IMR-90 (cell line): Measurements from ENCODE around the gene FAM234A. TPM values are rescaled to one million over a fixed set of nuclear protein-coding genes. Genes with fewer than 3 reads are reported as not detected.

Experiments
- ATAC-seq: fragments of 200-7000 bp; cut with Tn5 transposase; 2 replicates; pipeline ENCODE4 v1.9.1; 2020; ENCODE audit warnings: low read depth, mild to moderate bottlenecking, moderate library complexity
- BruUV-seq: library from RNA; stranded (reverse); fragments of 400-500 nt; replicated peaks from 2 replicates; lab custom pipeline; 2021; lab: Mats Ljungman, UMichigan
- CTCF ChIA-PET: fragments of 300-600 bp; formaldehyde crosslinking; extraction: SDS; loops from one replicate; lab custom pipeline; 2021; ENCODE audit warnings: antibody characterized with exemption; lab: Yijun Ruan, JAX
- POLR2A ChIA-PET: fragments of 300-600 bp; sonication (Branson Sonifier 250); formaldehyde crosslinking; loops from one replicate; lab custom pipeline; 2022; ENCODE audit warnings: antibody characterized with exemption; ENCODE audit not compliant: unreplicated experiment; lab: Charles Lee
- DNase-seq: peaks from one replicate; pipeline ENCODE4 v3.0.0; 2013
- H2AFZ ChIP-seq: replicated peaks from 2 replicates; pipeline ENCODE3; 2013; ENCODE audit warnings: low read length, mild to moderate bottlenecking; ENCODE audit not compliant: poor library complexity
- H2AK5ac ChIP-seq: 2 replicates; pipeline ENCODE4 v1.6.1; 2013; ENCODE audit warnings: low read depth, low read length, inconsistent platforms
- H2AK9ac ChIP-seq: replicated peaks from 2 replicates; pipeline ENCODE3; 2013; ENCODE audit warnings: mild to moderate bottlenecking, low read depth, low read length, moderate library complexity; ENCODE audit not compliant: poor library complexity
- H2BK120ac ChIP-seq: 2 replicates; pipeline ENCODE4 v1.6.1; 2013; ENCODE audit warnings: low read depth, low read length, inconsistent platforms
- H2BK15ac ChIP-seq: 3 replicates; pipeline ENCODE4 v1.6.1; 2013; ENCODE audit warnings: low read depth, low read length, inconsistent platforms
- H2BK20ac ChIP-seq: 2 replicates; pipeline ENCODE4 v1.6.1; 2013; ENCODE audit warnings: low read depth, mild to moderate bottlenecking, inconsistent platforms, low read length, moderate library complexity
- H2BK5ac ChIP-seq: 2 replicates; pipeline ENCODE4 v1.6.1; 2013; ENCODE audit warnings: mild to moderate bottlenecking, low read depth, low read length, inconsistent platforms; ENCODE audit not compliant: poor library complexity, severe bottlenecking
- H3K14ac ChIP-seq: replicated peaks from 2 replicates; pipeline ENCODE4 v1.6.1; 2013; ENCODE audit warnings: low read depth, low read length, inconsistent platforms
- H3K18ac ChIP-seq: 2 replicates; pipeline ENCODE4 v1.6.1; 2013; ENCODE audit warnings: low read depth, low read length, control low read depth
- H3K23ac ChIP-seq: 2 replicates; pipeline ENCODE4 v1.6.1; 2013; ENCODE audit warnings: low read depth, low read length, inconsistent platforms
- H3K27ac ChIP-seq: 2 replicates; pipeline ENCODE4 v1.5.1; 2013; ENCODE audit warnings: mild to moderate bottlenecking, control low read depth, low read length; ENCODE audit not compliant: insufficient read depth
- H3K27me3 ChIP-seq: 2 replicates; pipeline ENCODE4 v1.6.1; 2013; ENCODE audit warnings: low read length; ENCODE audit not compliant: control insufficient read depth, insufficient read depth
- H3K36me3 ChIP-seq: 2 replicates; pipeline ENCODE4 v1.6.1; 2013; ENCODE audit warnings: low read length, mixed read lengths; ENCODE audit not compliant: control insufficient read depth, insufficient read depth
- H3K4ac ChIP-seq: 2 replicates; pipeline ENCODE4 v1.6.1; 2013; ENCODE audit warnings: low read depth, low read length, inconsistent platforms
- H3K4me1 ChIP-seq: 2 replicates; pipeline ENCODE4 v1.6.1; 2013; ENCODE audit warnings: low read length, mixed read lengths; ENCODE audit not compliant: control insufficient read depth, insufficient read depth
- H3K4me2 ChIP-seq: 2 replicates; pipeline ENCODE4 v1.6.1; 2013; ENCODE audit warnings: low read depth, mild to moderate bottlenecking, control low read depth, low read length, moderate library complexity
- H3K4me3 ChIP-seq: 2 replicates; pipeline ENCODE4 v1.5.1; 2013; ENCODE audit warnings: low read depth, mild to moderate bottlenecking, control low read depth, low read length, moderate library complexity; ENCODE audit not compliant: insufficient read depth
- H3K56ac ChIP-seq: 2 replicates; pipeline ENCODE4 v1.6.1; 2013; ENCODE audit warnings: low read length, inconsistent platforms; ENCODE audit not compliant: insufficient read depth; ENCODE audit errors: extremely low read depth
- H3K79me1 ChIP-seq, 2 experiments: 2 replicates each; pipeline ENCODE4 v1.6.1; 2013; ENCODE audit warnings: low read length in 2 of 2, inconsistent platforms in 1 of 2, low read depth in 1 of 2
- H3K9ac ChIP-seq: 2 replicates; pipeline ENCODE4 v1.6.1; 2013; ENCODE audit warnings: low read depth, low read length, control low read depth
- H3K9me1 ChIP-seq: 2 replicates; pipeline ENCODE4 v1.6.1; 2013; ENCODE audit warnings: low read length, inconsistent platforms; ENCODE audit not compliant: insufficient read depth
- H3K9me3 ChIP-seq: 2 replicates; pipeline ENCODE4 v1.6.1; 2013; ENCODE audit warnings: low read length; ENCODE audit not compliant: control insufficient read depth, insufficient read depth
- H4K20me1 ChIP-seq: 2 replicates; pipeline ENCODE4 v1.6.1; 2013; ENCODE audit warnings: low read length, inconsistent platforms; ENCODE audit not compliant: insufficient read depth
- H4K5ac ChIP-seq: 2 replicates; pipeline ENCODE4 v1.6.1; 2013; ENCODE audit warnings: mild to moderate bottlenecking, low read depth, low read length, control low read depth
- H4K8ac ChIP-seq, 2 experiments: 2 replicates each; pipeline ENCODE4 v1.6.1; 2013; ENCODE audit warnings: low read depth in 2 of 2, low read length in 2 of 2, control low read depth in 1 of 2, inconsistent platforms in 1 of 2
- H4K91ac ChIP-seq: 2 replicates; pipeline ENCODE4 v1.6.1; 2013; ENCODE audit warnings: low read depth, low read length, inconsistent platforms; ENCODE audit not compliant: insufficient read depth
- BHLHE40 ChIP-seq: fragments of 150-350 bp; IDR thresholded peaks from 2 replicates; pipeline ENCODE4 v1.6.1; 2016; ENCODE audit warnings: mild to moderate bottlenecking, low read depth, low read length
- CEBPB ChIP-seq: IDR thresholded peaks from 2 replicates; pipeline ENCODE4 v1.6.1; 2012; ENCODE audit warnings: low read depth, low read length, improper control_type of control experiment
- CHD1 ChIP-seq: IDR thresholded peaks from 2 replicates; pipeline ENCODE4 v1.6.1; 2012; ENCODE audit warnings: low read depth, low read length, improper control_type of control experiment
- ELK1 ChIP-seq: fragments of 150-350 bp; IDR thresholded peaks from 2 replicates; pipeline ENCODE4 v1.6.1; 2016; ENCODE audit warnings: low read depth, mild to moderate bottlenecking, low read length, moderate library complexity, borderline replicate concordance
- FOS ChIP-seq: fragments of 150-350 bp; IDR thresholded peaks from 2 replicates; pipeline ENCODE4 v1.6.1; 2016; ENCODE audit warnings: low read depth, low read length
- MAFK ChIP-seq: IDR thresholded peaks from 2 replicates; pipeline ENCODE4 v1.6.1; 2012; ENCODE audit warnings: low read depth, low read length, improper control_type of control experiment
- MXI1 ChIP-seq: IDR thresholded peaks from 2 replicates; pipeline ENCODE4 v1.6.1; 2012; ENCODE audit warnings: low read depth, mild to moderate bottlenecking, low read length, moderate library complexity, borderline replicate concordance
- POLR2A ChIP-seq: IDR thresholded peaks from 2 replicates; pipeline ENCODE4 v1.6.1; 2012; ENCODE audit warnings: mild to moderate bottlenecking, low read depth, low read length
- RCOR1 ChIP-seq: IDR thresholded peaks from 2 replicates; pipeline ENCODE4 v1.6.1; 2012; ENCODE audit warnings: mild to moderate bottlenecking, low read length, improper control_type of control experiment; ENCODE audit not compliant: insufficient replicate concordance
- WGBS, 2 experiments: methylation state at CpG; one replicate each; pipeline versions ENCODE4 v1.1.5 to v1.1.7; 2013; ENCODE audit warnings: missing lambda C conversion rate in 2 of 2; ENCODE audit not compliant: insufficient read length in 1 of 2; ENCODE audit errors: extremely low coverage in 2 of 2; 5-methylcytosine and 5-hydroxymethylcytosine counted together
- dilution Hi-C: fragments of 300-500 bp; cut with HindIII; formaldehyde crosslinking; loops from one replicate; pipeline ENCODE4 v1.14.3; 2018; ENCODE audit warnings: low sequenced_read_pairs; ENCODE audit not compliant: unreplicated experiment
- in situ Hi-C: fragments of 300-500 bp; cut with MboI; formaldehyde crosslinking; loops from 3 replicates; pipeline ENCODE4 v1.14.3; 2019; ENCODE audit warnings: low sequenced_read_pairs, inconsistent platforms, mixed read lengths
- intact Hi-C: fragments of 100-400 bp; cut with micrococcal nuclease; formaldehyde crosslinking; loops from 2 replicates; pipeline ENCODE4 v1.10.0; 2022
- polyA plus RNA-seq, 3 experiments: library from polyadenylated mRNA; depleted of rRNA; stranded (reverse); fragments of >200 nt; gene quantifications; 2 replicates each; pipeline ENCODE4 v1.2.3, GENCODE V29; 2012; ENCODE audit warnings: low replicate concordance in 1 of 3
- total RNA-seq: library from RNA; depleted of rRNA; stranded (reverse); fragments of >200 nt; gene quantifications from 2 replicates; pipeline ENCODE4 v1.2.3, GENCODE V29; 2012
- TF ChIP-seq, protein P1 (sequence below): fragments of 150-350 bp; IDR thresholded peaks from 2 replicates; pipeline ENCODE4 v1.6.1; 2017; ENCODE audit warnings: mild to moderate bottlenecking, antibody characterized with exemption, low read length, low read depth

The FAM234A gene
- total and polyA plus RNA-seq, 2 of the 4 experiments (the other 2 are of a cell fraction), result 30.3 to 64.2 TPM

- Histone ChIP-seq H3K14ac (no peak overlapping the region), H2BK20ac (no peak overlapping the region), H3K4me1 (no peaks in the 10 kb centered on the region), H3K27me3 (no peaks in the 10 kb centered on the region), H3K4me2 (no peak overlapping the region), H3K18ac (no peak overlapping the region), H3K9ac (no peak overlapping the region), H4K8ac (no peak overlapping the region), H3K36me3 (peaks cover 28% of the 10 kb centered on the region), H2BK5ac (no peak overlapping the region), H2BK120ac (no peak overlapping the region), H4K20me1 (peaks cover 4% of the 10 kb centered on the region; the same call in 1 of the 2 replicates), H3K9me3 (no peaks in the 10 kb centered on the region), H2AFZ (no peak overlapping the region), H3K79me1 (peaks cover 0 to 20% of the 10 kb centered on the region in 2 experiments; a peak in 2 of 4 replicates), H3K4ac (no peak overlapping the region), H3K56ac (no peak overlapping the region), H4K5ac (no peak overlapping the region), H3K4me3 (no peak overlapping the region), H4K91ac (no peak overlapping the region), H3K27ac (no peak overlapping the region), H2AK9ac (no peak overlapping the region), H2BK15ac (no peak overlapping the region), H3K9me1 (no peaks in the 10 kb centered on the region), H3K23ac (no peak overlapping the region), H2AK5ac (no peak overlapping the region)
- CTCF ChIA-PET, result no interaction called here
- DNase-seq, result no peak
- dilution Hi-C loops, result no loop called here
- ATAC-seq, result no peak; the same call in 1 of the 2 replicates
- intact Hi-C loops, result no loop called here
- BruUV-seq, result no TSS peak
- TF ChIP-seq POLR2A (no peak), CHD1 (no peak), RCOR1 (no peak), MXI1 (no peak), ELK1 (no peak), MAFK (no peak), CEBPB (no peak), BHLHE40 (no peak), FOS (no peak)
- TF ChIP-seq, protein P1, sequence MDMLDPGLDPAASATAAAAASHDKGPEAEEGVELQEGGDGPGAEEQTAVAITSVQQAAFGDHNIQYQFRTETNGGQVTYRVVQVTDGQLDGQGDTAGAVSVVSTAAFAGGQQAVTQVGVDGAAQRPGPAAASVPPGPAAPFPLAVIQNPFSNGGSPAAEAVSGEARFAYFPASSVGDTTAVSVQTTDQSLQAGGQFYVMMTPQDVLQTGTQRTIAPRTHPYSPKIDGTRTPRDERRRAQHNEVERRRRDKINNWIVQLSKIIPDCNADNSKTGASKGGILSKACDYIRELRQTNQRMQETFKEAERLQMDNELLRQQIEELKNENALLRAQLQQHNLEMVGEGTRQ, result no peak
- 87% methylated on average over 24 of the region's 43 CpGs; no CpG with 5 or more reads in 1 of the 2 experiments for WGBS, 2 experiments
- POLR2A ChIA-PET, result no interaction called here
- in situ Hi-C loops, result no loop called here
Observed at GRCh38 chr16:303760-304505, 69.3 kb downstream of the FAM234A start.
